Measurements from ENCODE around the gene ELANE. TPM values are rescaled to one million over a fixed set of nuclear protein-coding genes. Genes with fewer than 3 reads are reported as not detected.
"Not testable (repeated sequence)": the region's sequence is repeated elsewhere in the genome, so short reads cannot be mapped to it uniquely, and the experiment has no call there.

Gene ELANE
- total RNA-seq, 1 donor from 2014 or later: not detected

GRCh38 chr19:814152-815078 lies 37.7 kb upstream of the ELANE start:
- intact Hi-C loops (cut with micrococcal nuclease): no loop called here

- intact Hi-C loops (cut with micrococcal nuclease): no loop called here
Observed at GRCh38 chr19:815079-815774, 36.9 kb upstream of the ELANE start.

GRCh38 chr19:815775-816499 lies 36.2 kb upstream of the ELANE start:
- intact Hi-C loops (cut with micrococcal nuclease): no loop called here

GRCh38 chr19:816500-816857 lies 35.6 kb upstream of the ELANE start:
- intact Hi-C loops (cut with micrococcal nuclease): no loop called here

GRCh38 chr19:820212-820611 lies 31.9 kb upstream of the ELANE start:
- intact Hi-C loops (cut with micrococcal nuclease): not testable (repeated sequence)

GRCh38 chr19:821231-821824 lies 30.8 kb upstream of the ELANE start:
- intact Hi-C loops (cut with micrococcal nuclease): no loop called here

- intact Hi-C loops (cut with micrococcal nuclease): no loop called here
Observed at GRCh38 chr19:821825-822503, 30.1 kb upstream of the ELANE start, which contains the start of gene PLPPR3. Gene PLPPR3, minus strand, starts transcription at chr19:821955. Its CDS starts 396 bp downstream, at chr19:821559.

GRCh38 chr19:823565-824121 lies 28.5 kb upstream of the ELANE start:
- intact Hi-C loops (cut with micrococcal nuclease): no loop called here

- intact Hi-C loops (cut with micrococcal nuclease): no loop called here
Observed at GRCh38 chr19:824885-825284, 27.2 kb upstream of the ELANE start.

GRCh38 chr19:825897-826644 lies 26.0 kb upstream of the ELANE start:
- intact Hi-C loops (cut with micrococcal nuclease): no loop called here

- intact Hi-C loops (cut with micrococcal nuclease): no loop called here
Observed at GRCh38 chr19:827314-827709, 24.8 kb upstream of the ELANE start.

GRCh38 chr19:827710-828321 lies 24.3 kb upstream of the ELANE start, which contains the start of gene AZU1:
Gene AZU1, plus strand, starts transcription at chr19:827837. Its CDS starts 10 bp downstream, at chr19:827847.
- intact Hi-C loops (cut with micrococcal nuclease): no loop called here

GRCh38 chr19:829129-829758 lies 22.9 kb upstream of the ELANE start:
- intact Hi-C loops (cut with micrococcal nuclease): no loop called here

- intact Hi-C loops (cut with micrococcal nuclease): no loop called here
Observed at GRCh38 chr19:831407-832369, 20.4 kb upstream of the ELANE start.

- intact Hi-C loops (cut with micrococcal nuclease): no loop called here
Observed at GRCh38 chr19:834216-834615, 17.9 kb upstream of the ELANE start.

- intact Hi-C loops (cut with micrococcal nuclease): no loop called here
Observed at GRCh38 chr19:835210-835810, 16.8 kb upstream of the ELANE start.

GRCh38 chr19:840519-841206 lies 11.4 kb upstream of the ELANE start, which contains the start of gene PRTN3:
Gene PRTN3, plus strand, starts transcription at chr19:840999. Its CDS starts 10 bp downstream, at chr19:841009.
- intact Hi-C loops (cut with micrococcal nuclease): no loop called here
